Karpas-422 (cell line): ENCODE measurements around the gene ELF1. TPM values are rescaled to one million over a fixed set of nuclear protein-coding genes. Genes with fewer than 3 reads are reported as not detected.
A peak's percentile ranks its signal among the peaks of the same experiment; 100 is the strongest.

Experiments
- DNase-seq: peaks from one replicate; pipeline ENCODE4 v3.0.0-alpha.2; 2015
- H2AFZ ChIP-seq: fragments of 200-600 bp; sonication (generic); 2 replicates; pipeline ENCODE4 v1.6.1; 2014; ENCODE audit warnings: antibody characterized with exemption, low read length, mixed read lengths
- H3K27ac ChIP-seq: fragments of 200-600 bp; sonication (generic); 2 replicates; pipeline ENCODE4 v1.5.1; 2014; ENCODE audit warnings: mild to moderate bottlenecking, low read length, moderate library complexity
- H3K27me3 ChIP-seq: fragments of 200-600 bp; sonication (generic); 2 replicates; pipeline ENCODE4 v1.6.1; 2014; ENCODE audit warnings: low read length, mixed read lengths
- H3K36me3 ChIP-seq: fragments of 200-600 bp; sonication (generic); 2 replicates; pipeline ENCODE4 v1.6.1; 2014; ENCODE audit warnings: low read length, mixed read lengths; ENCODE audit not compliant: insufficient read depth
- H3K4me1 ChIP-seq: fragments of 200-600 bp; sonication (generic); 2 replicates; pipeline ENCODE4 v1.6.1; 2014; ENCODE audit warnings: mild to moderate bottlenecking, low read length, mixed read lengths
- H3K4me2 ChIP-seq: fragments of 200-600 bp; sonication (generic); 2 replicates; pipeline ENCODE4 v1.6.1; 2014; ENCODE audit warnings: low read length, low read depth, mild to moderate bottlenecking; ENCODE audit not compliant: poor library complexity, severe bottlenecking
- H3K4me3 ChIP-seq: fragments of 200-600 bp; sonication (generic); 2 replicates; pipeline ENCODE4 v1.5.1; 2014; ENCODE audit warnings: mild to moderate bottlenecking, antibody characterized with exemption, low read length, mixed read lengths
- H3K79me2 ChIP-seq: fragments of 200-600 bp; sonication (generic); 2 replicates; pipeline ENCODE4 v1.6.1; 2014; ENCODE audit warnings: mild to moderate bottlenecking, low read length, mixed read lengths
- H3K9ac ChIP-seq: fragments of 200-600 bp; sonication (generic); 2 replicates; pipeline ENCODE4 v1.6.0; 2014; ENCODE audit warnings: low read length
- H3K9me2 ChIP-seq: fragments of 200-600 bp; sonication (generic), shearing (Covaris generic); replicated peaks from 2 replicates; pipeline ENCODE4 v1.6.0; 2014; ENCODE audit warnings: mild to moderate bottlenecking, low read length, moderate library complexity; ENCODE audit not compliant: insufficient read depth
- H3K9me3 ChIP-seq: fragments of 300-700, 200-600 bp; sonication (generic); 2 replicates; pipeline ENCODE4 v1.6.1; 2014; ENCODE audit warnings: low read length, mixed read lengths
- H4K20me1 ChIP-seq: fragments of 200-600 bp; sonication (generic); 2 replicates; pipeline ENCODE4 v1.6.1; 2014; ENCODE audit warnings: mild to moderate bottlenecking, antibody characterized with exemption, low read length, low read depth; ENCODE audit not compliant: insufficient read depth
- total RNA-seq: library from RNA; depleted of rRNA; stranded (reverse); fragments of >200 nt; shearing (Covaris generic); gene quantifications from 2 replicates; pipeline ENCODE4 v1.2.3, GENCODE V29; 2014; ENCODE audit warnings: low replicate concordance; rRNA removed

ELF1 gene
- 66.1 and 84.0 TPM in 2 replicates for total RNA-seq

DNA sequence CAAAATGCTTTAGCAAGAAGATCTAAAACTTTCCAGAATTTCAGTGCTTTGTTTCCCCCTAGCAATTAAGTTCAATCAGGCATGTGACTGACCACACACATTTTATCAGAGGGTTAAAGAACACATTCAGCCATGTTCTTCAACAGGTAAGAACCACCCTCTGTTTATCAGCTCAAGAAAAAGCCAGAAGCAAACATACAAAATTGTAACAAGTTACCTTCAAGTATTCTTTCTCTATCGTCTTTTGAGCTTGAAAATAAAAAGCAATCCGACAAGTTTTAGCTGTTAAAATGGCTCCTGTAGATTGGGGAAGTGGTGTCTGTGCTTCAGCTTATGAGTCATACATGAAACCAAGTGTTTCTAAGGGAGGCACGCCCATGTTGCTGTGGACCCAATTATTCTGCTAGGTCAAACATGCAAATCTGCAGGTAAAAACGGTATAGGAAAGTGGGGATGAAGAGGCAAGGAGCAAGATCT lies at the start of gene ELF1:
Gene ELF1, minus strand, starts transcription at position 306 of the 477 bp plus-strand sequence. CDS start 37,262 bp downstream, outside the sequence.
- peak within 1 kb of the TSS; percentile 95 for H3K27ac ChIP-seq
- no peaks in the 10 kb centered on the region for H3K27me3 ChIP-seq
- peak within 1 kb of the TSS; percentile 81 for H3K4me2 ChIP-seq
- H3K9me2 ChIP-seq: no peaks in the 10 kb centered on the region
- peak within 1 kb of the TSS; percentile 37; the same call in 1 of the 2 replicates for H2AFZ ChIP-seq
- H3K36me3 ChIP-seq: peaks cover 17% of the 10 kb centered on the region; the same call in 1 of the 2 replicates
- peaks cover 50% of the 10 kb centered on the region for H3K79me2 ChIP-seq
- peaks cover 35% of the 10 kb centered on the region for H3K4me1 ChIP-seq
- H3K9me3 ChIP-seq: no peaks in the 10 kb centered on the region
- DNase-seq: peak; percentile 96
- no peaks in the 10 kb centered on the region for H4K20me1 ChIP-seq
- peak within 1 kb of the TSS; percentile 79 for H3K9ac ChIP-seq
- H3K4me3 ChIP-seq: peak within 1 kb of the TSS; percentile 81

- H3K27ac ChIP-seq: no peak overlapping the region
- H3K4me3 ChIP-seq: no peak overlapping the region
- no peaks in the 10 kb centered on the region for H4K20me1 ChIP-seq
- peak; percentile 34 for DNase-seq
- H3K9me3 ChIP-seq: no peaks in the 10 kb centered on the region
- H3K9me2 ChIP-seq: no peaks in the 10 kb centered on the region
- no peak overlapping the region for H2AFZ ChIP-seq
- peaks cover 27% of the 10 kb centered on the region for H3K79me2 ChIP-seq
- H3K9ac ChIP-seq: no peak overlapping the region
- H3K27me3 ChIP-seq: no peaks in the 10 kb centered on the region
- H3K4me2 ChIP-seq: no peak overlapping the region
- H3K36me3 ChIP-seq: peaks cover 34% of the 10 kb centered on the region
- peaks cover 24% of the 10 kb centered on the region for H3K4me1 ChIP-seq
Measured at GRCh38 chr13:41065078-41065477, 46.0 kb upstream of the ELF1 start.

GRCh38 chr13:41064493-41064892 lies 45.4 kb upstream of the ELF1 start:
- Histone ChIP-seq H3K4me1 (peaks cover 28% of the 10 kb centered on the region), H3K27ac (no peak overlapping the region), H2AFZ (no peak overlapping the region), H3K9me3 (no peaks in the 10 kb centered on the region), H3K36me3 (peaks cover 34% of the 10 kb centered on the region), H3K9ac (no peak overlapping the region), H3K4me3 (no peak overlapping the region), H3K27me3 (no peaks in the 10 kb centered on the region), H3K9me2 (no peaks in the 10 kb centered on the region), H3K4me2 (no peak overlapping the region), H4K20me1 (no peaks in the 10 kb centered on the region), H3K79me2 (peaks cover 27% of the 10 kb centered on the region)
- DNase-seq: peak; percentile 14

DNA sequence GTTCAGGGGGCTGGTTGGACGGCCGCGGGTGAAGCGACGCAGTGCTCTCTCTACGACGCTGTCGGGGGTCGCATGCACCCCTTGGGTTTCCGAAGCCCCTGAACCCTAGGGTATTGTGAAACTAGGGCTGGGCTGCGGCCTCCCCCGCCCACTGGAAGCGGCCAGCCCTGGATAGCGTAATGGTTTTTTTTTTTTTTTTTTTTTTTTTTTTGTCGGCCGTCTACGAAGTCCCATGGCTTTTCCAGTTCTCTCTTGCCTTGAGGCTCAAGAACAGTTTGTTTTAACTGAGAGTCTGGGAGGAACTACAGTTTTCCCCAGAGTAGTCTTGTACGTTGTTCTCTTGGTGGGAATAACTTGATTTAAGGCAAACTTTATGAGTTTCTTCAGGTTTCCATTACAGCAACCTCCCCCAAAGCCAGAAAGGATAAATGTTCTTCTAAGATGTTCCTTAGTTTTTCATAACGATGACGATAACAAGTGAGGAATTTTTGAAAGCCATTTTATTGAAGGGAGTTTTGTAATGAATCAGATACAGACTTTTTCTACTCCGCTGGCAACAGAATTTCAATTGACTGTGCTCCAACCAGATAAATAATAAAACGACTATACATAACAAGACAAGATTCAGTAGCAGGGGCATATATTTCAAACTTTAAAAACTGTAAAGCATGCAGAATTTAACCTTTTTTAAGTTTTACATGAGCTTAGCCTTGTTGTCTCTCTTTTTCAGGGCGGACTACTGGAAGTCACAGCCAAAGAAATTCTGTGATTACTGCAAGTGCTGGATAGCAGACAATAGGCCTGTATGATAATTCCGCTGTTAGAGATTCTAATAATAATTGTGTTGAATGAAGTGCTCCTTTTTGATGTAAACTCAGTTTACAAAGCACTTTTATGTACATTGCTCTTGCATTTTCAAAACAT lies 43.1 kb upstream of the ELF1 start:
- Histone ChIP-seq H3K79me2 (peaks cover 27% of the 10 kb centered on the region), H3K36me3 (peaks cover 21% of the 10 kb centered on the region), H3K9me3 (no peaks in the 10 kb centered on the region), H3K27ac (peak overlapping the region; percentile 58; the same call in 1 of the 2 replicates), H3K4me2 (peak overlapping the region; percentile 88), H3K9ac (peak overlapping the region; percentile 76), H4K20me1 (no peaks in the 10 kb centered on the region), H3K4me1 (peaks cover 31% of the 10 kb centered on the region), H2AFZ (peak overlapping the region; percentile 89; the same call in 1 of the 2 replicates), H3K4me3 (peak overlapping the region; percentile 83), H3K27me3 (no peaks in the 10 kb centered on the region), H3K9me2 (no peaks in the 10 kb centered on the region)
- DNase-seq: peak; percentile 81

GRCh38 chr13:41061075-41061913 lies 42.2 kb upstream of the ELF1 start, which contains the start of gene WBP4:
TSS of gene WBP4 (plus strand) at chr13:41061509. CDS start at chr13:41061674, 165 bp downstream.
- Histone ChIP-seq H3K27me3 (no peaks in the 10 kb centered on the region), H2AFZ (peak within 1 kb of the TSS; percentile 89), H4K20me1 (no peaks in the 10 kb centered on the region), H3K9ac (peak within 1 kb of the TSS; percentile 76), H3K36me3 (peaks cover 14% of the 10 kb centered on the region), H3K27ac (peak within 1 kb of the TSS; percentile 58), H3K79me2 (peaks cover 27% of the 10 kb centered on the region), H3K9me3 (no peaks in the 10 kb centered on the region), H3K4me3 (peak within 1 kb of the TSS; percentile 83), H3K9me2 (no peaks in the 10 kb centered on the region), H3K4me1 (peaks cover 31% of the 10 kb centered on the region), H3K4me2 (peak within 1 kb of the TSS; percentile 88)
- DNase-seq: peak; percentile 96

DNA sequence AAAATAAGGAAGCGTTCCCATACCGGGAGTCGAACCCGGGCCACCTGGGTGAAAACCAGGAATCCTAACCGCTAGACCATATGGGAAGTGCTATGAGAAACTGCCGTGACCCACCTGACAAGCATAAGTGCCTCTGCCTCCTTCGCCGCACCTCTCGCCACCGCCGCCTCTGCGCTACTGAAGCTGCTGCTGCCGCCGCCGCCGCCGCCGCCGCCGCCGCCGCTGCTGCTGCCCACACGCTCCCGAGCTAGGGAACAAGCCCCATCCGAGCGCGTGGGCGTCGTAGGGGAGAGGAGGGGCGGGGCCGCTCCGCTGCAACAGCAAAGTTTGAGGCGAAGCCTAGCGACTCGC lies 41.6 kb upstream of the ELF1 start:
- no peaks in the 10 kb centered on the region for H3K9me2 ChIP-seq
- H3K27me3 ChIP-seq: no peaks in the 10 kb centered on the region
- H3K4me1 ChIP-seq: peaks cover 31% of the 10 kb centered on the region
- H4K20me1 ChIP-seq: no peaks in the 10 kb centered on the region
- no peaks in the 10 kb centered on the region for H3K9me3 ChIP-seq
- H3K79me2 ChIP-seq: peaks cover 27% of the 10 kb centered on the region
- peak overlapping the region; percentile 89 for H2AFZ ChIP-seq
- peak overlapping the region; percentile 83 for H3K4me3 ChIP-seq
- peak overlapping the region; percentile 76 for H3K9ac ChIP-seq
- DNase-seq: peak; percentile 94
- peak overlapping the region; percentile 88 for H3K4me2 ChIP-seq
- peaks cover 10% of the 10 kb centered on the region; the same call in 1 of the 2 replicates for H3K36me3 ChIP-seq
- H3K27ac ChIP-seq: peak overlapping the region; percentile 58

GRCh38 chr13:41060082-41060723 lies 41.1 kb upstream of the ELF1 start:
- Histone ChIP-seq H4K20me1 (no peaks in the 10 kb centered on the region), H3K79me2 (peaks cover 27% of the 10 kb centered on the region), H3K27ac (peak overlapping the region; percentile 58; the same call in 1 of the 2 replicates), H3K9me3 (no peaks in the 10 kb centered on the region), H3K9me2 (no peaks in the 10 kb centered on the region), H3K9ac (peak overlapping the region; percentile 76), H3K4me3 (peak overlapping the region; percentile 83), H3K27me3 (no peaks in the 10 kb centered on the region), H3K36me3 (peaks cover 6% of the 10 kb centered on the region; the same call in 1 of the 2 replicates), H3K4me2 (peak overlapping the region; percentile 88), H3K4me1 (peaks cover 31% of the 10 kb centered on the region), H2AFZ (peak overlapping the region; percentile 89)
- DNase-seq: peak; percentile 82
